Glutamatergic neuron (in vitro differentiated cells): ENCODE results near the gene MAPT. TPM values are rescaled to one million over a fixed set of nuclear protein-coding genes. Genes with fewer than 3 reads are reported as not detected.

ENCODE experiments used
- DNase-seq: peaks from one replicate; pipeline ENCODE4 v3.0.0; 2022
- H3K27ac Mint-ChIP-seq: one replicate; pipeline ENCODE4 v1.8.0; 2020; ENCODE audit warnings: mild to moderate bottlenecking, mixed read lengths, inconsistent platforms; ENCODE audit not compliant: unreplicated experiment
- H3K27me3 Mint-ChIP-seq: one replicate; pipeline ENCODE4 v1.8.0; 2020; ENCODE audit warnings: mild to moderate bottlenecking, moderate library complexity, mixed read lengths, inconsistent platforms; ENCODE audit not compliant: unreplicated experiment
- H3K36me3 Mint-ChIP-seq: one replicate; pipeline ENCODE4 v1.8.0; 2020; ENCODE audit warnings: mild to moderate bottlenecking, mixed read lengths, inconsistent platforms; ENCODE audit not compliant: unreplicated experiment
- H3K4me1 Mint-ChIP-seq: one replicate; pipeline ENCODE4 v1.8.0; 2020; ENCODE audit warnings: mild to moderate bottlenecking, low read depth, mixed read lengths, inconsistent platforms; ENCODE audit not compliant: unreplicated experiment
- H3K4me3 Mint-ChIP-seq: one replicate; pipeline ENCODE4 v1.8.0; 2020; ENCODE audit warnings: mild to moderate bottlenecking, mixed read lengths, inconsistent platforms; ENCODE audit not compliant: unreplicated experiment
- H3K9me3 Mint-ChIP-seq: one replicate; pipeline ENCODE4 v1.8.0; 2020; ENCODE audit warnings: mild to moderate bottlenecking, moderate library complexity, mixed read lengths, inconsistent platforms; ENCODE audit not compliant: unreplicated experiment
- CTCF ChIP-seq: fragments of 200-600 bp; sonication (generic); IDR thresholded peaks from one replicate; pipeline ENCODE4 v1.5.0; 2021; ENCODE audit not compliant: partially characterized antibody, unreplicated experiment
- total RNA-seq: library from RNA; stranded (reverse); fragmentation: NEBNext Ultra II Directional; extraction: Animal tissue kit (Norgen Biotek cat#: 25700); gene quantifications from one replicate; pipeline ENCODE4 v1.2.1, GENCODE V29; 2021; ENCODE audit not compliant: unreplicated experiment

Gene MAPT
- total RNA-seq, 1 donor from 2014 or later: 123 TPM

GRCh38 chr17:45902892-45903346 is 8.6 kb downstream of the MAPT start:
- no peak for DNase-seq
- no peak for TF ChIP-seq CTCF
- peaks cover 22% of the 10 kb centered on the region for H3K4me1 Mint-ChIP-seq
- H3K27me3 Mint-ChIP-seq: peaks cover 13% of the 10 kb centered on the region
- peaks cover 7% of the 10 kb centered on the region for H3K9me3 Mint-ChIP-seq
- H3K4me3 Mint-ChIP-seq: no peak overlapping the region
- no peak overlapping the region for H3K27ac Mint-ChIP-seq
- no peaks in the 10 kb centered on the region for H3K36me3 Mint-ChIP-seq

- DNase-seq: no peak
- peaks cover 7% of the 10 kb centered on the region for H3K9me3 Mint-ChIP-seq
- H3K27me3 Mint-ChIP-seq: peaks cover 7% of the 10 kb centered on the region
- no peak for TF ChIP-seq CTCF
- H3K4me3 Mint-ChIP-seq: no peak overlapping the region
- no peak overlapping the region for H3K27ac Mint-ChIP-seq
- no peaks in the 10 kb centered on the region for H3K36me3 Mint-ChIP-seq
- H3K4me1 Mint-ChIP-seq: peaks cover 24% of the 10 kb centered on the region
Measured at GRCh38 chr17:45904866-45905265, 10.5 kb downstream of the MAPT start.

GRCh38 chr17:45905814-45906213 is 11.5 kb downstream of the MAPT start:
- Mint-ChIP-seq H3K4me1 (peaks cover 24% of the 10 kb centered on the region), H3K36me3 (no peaks in the 10 kb centered on the region), H3K4me3 (no peak overlapping the region), H3K9me3 (peaks cover 7% of the 10 kb centered on the region), H3K27ac (peak overlapping the region; percentile 48), H3K27me3 (peaks cover 7% of the 10 kb centered on the region)
- no peak for DNase-seq
- no peak for TF ChIP-seq CTCF

GRCh38 chr17:45906237-45906636 is 11.9 kb downstream of the MAPT start:
- H3K4me1 Mint-ChIP-seq: peaks cover 26% of the 10 kb centered on the region
- DNase-seq: no peak
- no peak for TF ChIP-seq CTCF

GRCh38 chr17:45906927-45907622 is 12.7 kb downstream of the MAPT start:
- Mint-ChIP-seq H3K4me1 (peaks cover 26% of the 10 kb centered on the region), H3K27ac (peak overlapping the region; percentile 62), H3K27me3 (peaks cover 7% of the 10 kb centered on the region), H3K4me3 (peak overlapping the region; percentile 25), H3K36me3 (peaks cover 1% of the 10 kb centered on the region), H3K9me3 (peaks cover 8% of the 10 kb centered on the region)
- TF ChIP-seq CTCF: no peak
- DNase-seq: no peak

More at GRCh38 chr17:45906237-45906636, 11.9 kb downstream of the MAPT start:
- H3K27ac Mint-ChIP-seq: peak overlapping the region; percentile 48
- H3K27me3 Mint-ChIP-seq: peaks cover 7% of the 10 kb centered on the region
- H3K4me3 Mint-ChIP-seq: no peak overlapping the region
- H3K9me3 Mint-ChIP-seq: peaks cover 7% of the 10 kb centered on the region
- no peaks in the 10 kb centered on the region for H3K36me3 Mint-ChIP-seq
